Prostate gland (tissue), 2 donors: Measurements from ENCODE around the gene CIT. TPM values are rescaled to one million over a fixed set of nuclear protein-coding genes. Genes with fewer than 3 reads are reported as not detected.

Experiments
- DNase-seq: peaks from one replicate; pipeline ENCODE4 v3.0.0-alpha.2; 2019; ENCODE audit warnings: low spot score
- H3K27ac ChIP-seq, 2 donors: fragments of 200-600 bp; sonication (generic); 2 replicates each; pipeline ENCODE4 v1.5.1; 2017 to 2019
- H3K27me3 ChIP-seq: fragments of 200-600 bp; sonication (generic); replicated peaks from 2 replicates; pipeline ENCODE4 v1.5.1; 2019; ENCODE audit not compliant: insufficient read depth
- H3K36me3 ChIP-seq, 2 donors: fragments of 200-600 bp; sonication (generic); 1 replicate in 1 of 2; 2 replicates in 1 of 2; pipeline versions ENCODE4 v1.5.1 to v1.8.1; 2017 to 2019
- H3K4me1 ChIP-seq: fragments of 200-600 bp; sonication (generic); replicated peaks from 2 replicates; pipeline ENCODE4 v1.5.1; 2019
- H3K4me3 ChIP-seq, 2 donors: fragments of 200-600 bp; sonication (generic); 2 replicates each; pipeline ENCODE4 v1.5.1; 2017 to 2019
- H3K9me3 ChIP-seq: fragments of 200-600 bp; sonication (generic); 2 replicates; pipeline ENCODE4 v1.5.1; 2017
- POLR2A ChIP-seq: fragments of 450-650 bp; IDR thresholded peaks from one replicate; pipeline ENCODE4 v1.6.1; 2016; ENCODE audit warnings: antibody characterized with exemption, mild to moderate bottlenecking
- POLR2AphosphoS5 ChIP-seq: sonication (generic); formaldehyde crosslinking; IDR thresholded peaks from one replicate; pipeline ENCODE4 v1.6.1; 2017; ENCODE audit warnings: antibody characterized with exemption
- whole genome bisulfite sequencing: methylation state at CpG from one replicate; pipeline ENCODE4 v1.1.5; 2018; 5-methylcytosine and 5-hydroxymethylcytosine counted together
- intact Hi-C: fragments of 100-400 bp; cut with DNase I; formaldehyde crosslinking; loops from one replicate; pipeline ENCODE4 v1.14.2; 2022
- total RNA-seq, 2 donors: library from RNA; depleted of rRNA; stranded (reverse); fragments of >200 nt; gene quantifications; one replicate each; pipeline ENCODE4 v1.1.0, GENCODE V29; 2016
- TF ChIP-seq, protein P1 (sequence below), 4 experiments: fragments of 200-600 bp in 2 of 4; fragments of 450-650 bp in 2 of 4; sonication (generic) in 2 of 4; IDR thresholded peaks; 1 replicate in 3 of 4; 2 replicates in 1 of 4; pipeline ENCODE4 v1.5.1; 2016 to 2019; ENCODE audit warnings: antibody characterized with exemption in 4 of 4, mild to moderate bottlenecking in 2 of 4, moderate library complexity in 2 of 4

Gene CIT
- total RNA-seq, 2 donors from 2014 or later: 2.6 to 13.1 TPM

DNA sequence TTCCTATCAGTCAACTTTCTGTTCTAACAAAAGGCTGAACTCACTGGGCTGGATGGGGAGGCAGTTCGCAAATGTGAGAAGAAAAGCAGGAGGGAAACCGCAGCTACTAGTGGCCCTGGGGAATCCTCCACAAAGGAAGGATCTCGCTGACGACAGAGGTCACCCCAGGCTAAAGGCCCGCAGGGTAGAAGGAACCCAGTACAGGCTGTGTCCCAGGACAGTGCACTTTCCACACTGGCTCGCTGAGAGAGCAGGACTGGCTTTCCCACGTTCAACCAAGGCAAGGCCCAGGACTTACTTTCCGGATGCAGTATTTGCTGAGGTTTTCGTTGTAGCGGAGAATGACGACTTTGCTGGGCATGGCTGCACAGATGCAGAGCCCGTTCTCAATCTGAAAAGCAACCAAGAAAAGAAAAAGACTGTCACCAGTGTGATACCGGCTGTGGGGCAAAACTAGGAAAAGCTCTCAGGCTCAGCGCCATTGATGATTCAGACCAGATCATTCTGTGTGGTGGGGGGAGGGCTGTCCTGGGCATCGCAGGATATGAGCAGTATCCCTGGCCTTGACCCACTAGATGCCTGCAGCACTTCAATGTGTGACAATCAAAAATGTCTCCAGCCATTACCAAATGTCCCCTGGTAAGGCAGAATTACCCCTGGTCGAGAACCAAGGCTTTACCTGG, 172.9 kb downstream of the CIT start:
- Histone ChIP-seq H3K9me3 (no peaks in the 10 kb centered on the region), H3K27me3 (no peaks in the 10 kb centered on the region), H3K4me3 (no peak overlapping the region), H3K27ac (no peak overlapping the region), H3K4me1 (no peaks in the 10 kb centered on the region), H3K36me3 (no peaks in the 10 kb centered on the region)
- TF ChIP-seq POLR2AphosphoS5: no peak
- no peak for TF ChIP-seq POLR2A
- TF ChIP-seq, protein P1, sequence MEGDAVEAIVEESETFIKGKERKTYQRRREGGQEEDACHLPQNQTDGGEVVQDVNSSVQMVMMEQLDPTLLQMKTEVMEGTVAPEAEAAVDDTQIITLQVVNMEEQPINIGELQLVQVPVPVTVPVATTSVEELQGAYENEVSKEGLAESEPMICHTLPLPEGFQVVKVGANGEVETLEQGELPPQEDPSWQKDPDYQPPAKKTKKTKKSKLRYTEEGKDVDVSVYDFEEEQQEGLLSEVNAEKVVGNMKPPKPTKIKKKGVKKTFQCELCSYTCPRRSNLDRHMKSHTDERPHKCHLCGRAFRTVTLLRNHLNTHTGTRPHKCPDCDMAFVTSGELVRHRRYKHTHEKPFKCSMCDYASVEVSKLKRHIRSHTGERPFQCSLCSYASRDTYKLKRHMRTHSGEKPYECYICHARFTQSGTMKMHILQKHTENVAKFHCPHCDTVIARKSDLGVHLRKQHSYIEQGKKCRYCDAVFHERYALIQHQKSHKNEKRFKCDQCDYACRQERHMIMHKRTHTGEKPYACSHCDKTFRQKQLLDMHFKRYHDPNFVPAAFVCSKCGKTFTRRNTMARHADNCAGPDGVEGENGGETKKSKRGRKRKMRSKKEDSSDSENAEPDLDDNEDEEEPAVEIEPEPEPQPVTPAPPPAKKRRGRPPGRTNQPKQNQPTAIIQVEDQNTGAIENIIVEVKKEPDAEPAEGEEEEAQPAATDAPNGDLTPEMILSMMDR (IDR thresholded peaks at IDR 0.05): no peak
- no peak for DNase-seq
- intact Hi-C loops: no loop called here
- WGBS: 90% methylated on average over 16 of the region's 16 CpGs

DNA sequence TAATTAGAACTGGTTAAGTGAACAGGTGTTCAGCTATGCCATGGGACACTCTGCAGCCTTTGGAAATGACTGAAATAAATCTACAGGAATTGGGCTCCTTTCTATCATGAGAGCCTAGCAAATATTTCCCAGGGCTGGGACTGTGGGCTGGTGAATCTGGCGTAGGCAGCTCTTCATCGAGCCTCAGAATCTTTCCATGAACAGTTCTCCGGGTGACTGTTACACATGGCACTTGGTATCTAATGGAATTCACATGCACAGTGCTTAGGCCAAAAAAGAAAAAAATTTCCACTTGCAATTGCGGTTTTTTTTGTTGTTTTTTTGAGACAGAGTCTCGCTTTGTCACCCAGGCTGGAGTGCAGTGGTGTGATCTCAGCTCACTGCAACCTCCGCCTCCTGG, 177.0 kb downstream of the CIT start:
- Histone ChIP-seq H3K27ac (no peak overlapping the region), H3K27me3 (no peaks in the 10 kb centered on the region), H3K36me3 (no peaks in the 10 kb centered on the region), H3K4me3 (no peak overlapping the region), H3K4me1 (no peaks in the 10 kb centered on the region), H3K9me3 (no peaks in the 10 kb centered on the region)
- DNase-seq: no peak
- intact Hi-C loops: no loop called here
- 98% methylated on average over 6 of the region's 6 CpGs for WGBS
- TF ChIP-seq POLR2A (no peak), POLR2AphosphoS5 (no peak)
- TF ChIP-seq, protein P1 (IDR thresholded peaks at IDR 0.05): no peak

DNA sequence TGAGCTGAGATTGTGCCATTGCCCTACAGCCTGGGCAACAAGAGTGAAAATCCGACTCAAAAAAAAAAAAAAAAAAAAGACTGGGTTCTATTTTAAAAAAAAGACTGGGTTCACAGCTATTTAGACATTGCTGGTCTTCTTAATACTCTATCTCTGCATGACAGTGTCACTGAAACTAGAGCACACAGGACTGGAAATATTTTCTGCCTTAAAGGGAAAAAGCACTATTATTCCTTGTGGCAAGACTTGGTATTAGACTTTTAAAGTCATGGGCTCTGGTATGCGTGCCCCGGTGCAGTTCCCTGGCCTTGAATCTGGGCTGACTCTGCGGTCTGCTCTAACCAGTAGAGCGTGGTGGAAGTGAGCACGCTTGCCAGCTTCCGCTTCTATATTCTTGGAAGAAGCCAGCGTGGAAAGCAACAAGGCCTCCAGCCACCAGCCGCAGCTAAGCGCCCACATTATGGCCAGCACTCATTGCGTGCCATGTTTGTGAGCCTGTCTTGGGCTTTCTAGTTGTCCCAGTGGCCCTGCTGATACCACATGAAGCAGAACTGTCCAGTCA, 177.8 kb downstream of the CIT start:
- no peaks in the 10 kb centered on the region for H3K27me3 ChIP-seq
- H3K27ac ChIP-seq: no peak overlapping the region
- intact Hi-C loops: no loop called here
- no peaks in the 10 kb centered on the region for H3K9me3 ChIP-seq
- H3K4me3 ChIP-seq: no peak overlapping the region
- H3K4me1 ChIP-seq: no peaks in the 10 kb centered on the region
- no peak for DNase-seq
- no peaks in the 10 kb centered on the region for H3K36me3 ChIP-seq
- WGBS: 95% methylated on average over 11 of the region's 11 CpGs
- TF ChIP-seq POLR2AphosphoS5: no peak

DNA sequence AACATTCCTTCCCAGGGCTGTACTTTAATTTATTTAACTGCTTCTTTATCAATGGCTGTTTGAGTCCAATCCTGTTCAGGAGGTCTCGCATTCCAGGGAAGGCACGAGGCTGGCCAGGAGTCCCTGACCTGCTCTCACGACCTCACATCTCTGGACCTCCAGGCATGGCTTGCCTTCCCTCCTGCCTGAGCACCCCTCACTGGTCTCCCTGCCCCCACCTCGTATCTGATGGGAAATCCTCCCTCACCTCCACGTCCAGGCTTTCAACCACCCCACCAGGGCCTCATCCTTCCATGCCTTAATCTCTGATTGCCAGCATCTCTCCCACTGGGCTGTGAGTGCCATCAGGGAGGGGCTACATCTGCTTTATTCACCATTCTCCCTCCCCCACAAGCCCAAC, 180.2 kb downstream of the CIT start:
- DNase-seq: no peak
- intact Hi-C loops: no loop called here
- Histone ChIP-seq H3K4me3 (no peak overlapping the region), H3K27me3 (no peaks in the 10 kb centered on the region), H3K9me3 (no peaks in the 10 kb centered on the region), H3K4me1 (no peaks in the 10 kb centered on the region), H3K36me3 (no peaks in the 10 kb centered on the region), H3K27ac (no peak overlapping the region)
- WGBS: 82% methylated on average over 5 of the region's 5 CpGs
- TF ChIP-seq POLR2A (no peak), POLR2AphosphoS5 (no peak)
- TF ChIP-seq, protein P1 (IDR thresholded peaks at IDR 0.05): no peak

DNA sequence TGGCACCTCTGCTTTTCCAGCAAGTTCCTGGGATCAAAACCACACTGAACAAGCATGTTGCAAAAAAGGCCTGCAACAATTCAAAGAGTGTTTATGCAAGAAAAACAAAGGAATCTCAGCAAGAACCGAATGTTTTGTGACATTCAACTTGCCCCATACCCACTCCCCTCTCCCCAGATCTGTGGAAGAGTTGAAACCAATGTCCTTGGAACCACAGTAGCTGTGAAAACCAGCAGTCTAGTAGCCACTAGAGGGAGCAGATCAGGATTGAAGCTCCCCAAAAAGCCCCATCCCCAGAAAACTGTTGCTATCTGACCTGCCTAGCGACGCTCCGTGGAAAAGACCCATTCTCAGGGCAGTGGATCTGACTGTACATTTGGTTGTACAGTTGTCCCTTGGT, 182.1 kb downstream of the CIT start:
- DNase-seq: no peak
- WGBS: 84% methylated on average over 4 of the region's 4 CpGs

More for the DNA sequence above, 182.1 kb downstream of the CIT start:
- H3K27me3 ChIP-seq: no peaks in the 10 kb centered on the region
- H3K4me3 ChIP-seq: no peak overlapping the region
- H3K27ac ChIP-seq: no peak overlapping the region
- no peaks in the 10 kb centered on the region for H3K36me3 ChIP-seq
- no peaks in the 10 kb centered on the region for H3K4me1 ChIP-seq
- TF ChIP-seq, protein P1 (IDR thresholded peaks at IDR 0.05): peak in 1 of 4 experiments; percentile 23
- TF ChIP-seq POLR2AphosphoS5: no peak
- intact Hi-C loops: no loop called here
- H3K9me3 ChIP-seq: no peaks in the 10 kb centered on the region
